ENCODE measurements around the gene LUZP2.

LUZP2 gene

GRCh38 chr11:24622262-24622661 is 125.4 kb downstream of the LUZP2 start:
- H3K27ac ChIP-seq, result no peak overlapping the region
- no peak for TF ChIP-seq CTCF (IDR thresholded peaks at IDR 0.05)
- no peak overlapping the region for H3K4me3 ChIP-seq
- DNase-seq (ENCODE audit: low spot score), result no peak

GRCh38 chr11:24623121-24623520 is 126.3 kb downstream of the LUZP2 start:
- Histone ChIP-seq H3K27ac (no peak overlapping the region), H3K4me3 (no peak overlapping the region)
- no peak for TF ChIP-seq CTCF (IDR thresholded peaks at IDR 0.05)
- DNase-seq (ENCODE audit: low spot score), result no peak

- Histone ChIP-seq H3K4me3 (no peak overlapping the region), H3K27ac (no peak overlapping the region)
- no peak for TF ChIP-seq CTCF (IDR thresholded peaks at IDR 0.05)
- DNase-seq (ENCODE audit: low spot score), result no peak
These were observed 127.6 kb downstream of the LUZP2 start for GRCh38 chr11:24624432-24624831.

- H3K4me3 ChIP-seq, result no peak overlapping the region
- DNase-seq (ENCODE audit: low spot score), result no peak
- no peak overlapping the region for H3K27ac ChIP-seq
- TF ChIP-seq CTCF (IDR thresholded peaks at IDR 0.05), result no peak
These were observed 129.1 kb downstream of the LUZP2 start for GRCh38 chr11:24625975-24626374.

- DNase-seq (ENCODE audit: low spot score), result no peak
- no peak for TF ChIP-seq CTCF (IDR thresholded peaks at IDR 0.05)
- Histone ChIP-seq H3K27ac (no peak overlapping the region), H3K4me3 (no peak overlapping the region)
These were observed 131.4 kb downstream of the LUZP2 start for GRCh38 chr11:24628224-24628776.

GRCh38 chr11:24634606-24635160 is 137.8 kb downstream of the LUZP2 start:
- Histone ChIP-seq H3K27ac (no peak overlapping the region), H3K4me3 (no peak overlapping the region)
- DNase-seq (ENCODE audit: low spot score), result no peak
- TF ChIP-seq CTCF (IDR thresholded peaks at IDR 0.05), result no peak

GRCh38 chr11:24635588-24636290 is 138.9 kb downstream of the LUZP2 start:
- no peak for DNase-seq (ENCODE audit: low spot score)
- no peak for TF ChIP-seq CTCF (IDR thresholded peaks at IDR 0.05)
- no peak overlapping the region for H3K27ac ChIP-seq
- H3K4me3 ChIP-seq, result no peak overlapping the region

All from coronary artery (tissue), 2 donors.